Trophoblast cell (in vitro differentiated cells and primary cell): ENCODE measurements around the gene AOPEP.

ENCODE experiments used
- DNase-seq, 2 donors: peaks; one replicate each; pipeline ENCODE4 v3.0.0-alpha.2; 2016
- H2AFZ ChIP-seq: 2 replicates; pipeline ENCODE4 v1.6.1; 2013; ENCODE audit warnings: low read length, moderate library complexity, mild to moderate bottlenecking; ENCODE audit not compliant: insufficient read depth, poor library complexity
- H2AK5ac ChIP-seq: 2 replicates; pipeline ENCODE4 v1.6.1; 2013; ENCODE audit warnings: mild to moderate bottlenecking, low read length
- H2BK120ac ChIP-seq: 2 replicates; pipeline ENCODE4 v1.6.1; 2013; ENCODE audit warnings: low read length, mild to moderate bottlenecking, moderate library complexity; ENCODE audit not compliant: insufficient read depth, poor library complexity
- H2BK12ac ChIP-seq: 2 replicates; pipeline ENCODE4 v1.6.1; 2013; ENCODE audit warnings: mild to moderate bottlenecking, low read length, moderate library complexity
- H2BK5ac ChIP-seq: 2 replicates; pipeline ENCODE4 v1.6.1; 2013; ENCODE audit warnings: low read length, low read depth, moderate library complexity, mild to moderate bottlenecking; ENCODE audit not compliant: poor library complexity
- H3K14ac ChIP-seq: 2 replicates; pipeline ENCODE4 v1.6.1; 2013; ENCODE audit warnings: mild to moderate bottlenecking, low read length
- H3K18ac ChIP-seq: 2 replicates; pipeline ENCODE4 v1.6.1; 2013; ENCODE audit warnings: mild to moderate bottlenecking, low read length
- H3K23ac ChIP-seq: 2 replicates; pipeline ENCODE4 v1.6.1; 2013; ENCODE audit warnings: low read length
- H3K27ac ChIP-seq: 2 replicates; pipeline ENCODE4 v1.5.1; 2013; ENCODE audit warnings: low read depth, mild to moderate bottlenecking, inconsistent platforms, low read length, moderate library complexity
- H3K27me3 ChIP-seq: 2 replicates; pipeline ENCODE4 v1.6.1; 2013; ENCODE audit warnings: inconsistent platforms, mild to moderate bottlenecking, low read length, moderate library complexity; ENCODE audit not compliant: insufficient read depth
- H3K36me3 ChIP-seq, 2 experiments: 1 replicate in 1 of 2; 2 replicates in 1 of 2; pipeline ENCODE4 v1.6.1; 2013; ENCODE audit warnings: low read length in 2 of 2, mild to moderate bottlenecking in 2 of 2, moderate library complexity in 1 of 2; ENCODE audit not compliant: insufficient read depth in 2 of 2, control insufficient read depth in 1 of 2
- H3K4ac ChIP-seq: 2 replicates; pipeline ENCODE4 v1.6.1; 2013; ENCODE audit warnings: low read depth, mild to moderate bottlenecking, low read length, moderate library complexity
- H3K4me1 ChIP-seq, 2 experiments: 1 replicate in 1 of 2; 2 replicates in 1 of 2; pipeline ENCODE4 v1.6.1; 2013; ENCODE audit warnings: low read length in 2 of 2, mild to moderate bottlenecking in 2 of 2, moderate library complexity in 1 of 2; ENCODE audit not compliant: insufficient read depth in 2 of 2, control insufficient read depth in 1 of 2
- H3K4me2 ChIP-seq: 2 replicates; pipeline ENCODE4 v1.6.1; 2013; ENCODE audit warnings: inconsistent platforms, mild to moderate bottlenecking, low read length, moderate library complexity
- H3K4me3 ChIP-seq: 2 replicates; pipeline ENCODE4 v1.5.1; 2013; ENCODE audit warnings: mild to moderate bottlenecking, low read depth, low read length, inconsistent platforms
- H3K79me1 ChIP-seq: one replicate; pipeline ENCODE4 v1.6.1; 2013; ENCODE audit warnings: low read length
- H3K79me2 ChIP-seq: 2 replicates; pipeline ENCODE4 v1.6.1; 2013; ENCODE audit warnings: low read length, mild to moderate bottlenecking; ENCODE audit not compliant: control insufficient read depth, insufficient read depth, poor library complexity
- H3K9ac ChIP-seq: 2 replicates; pipeline ENCODE4 v1.6.1; 2013; ENCODE audit warnings: mild to moderate bottlenecking, low read length
- H3K9me3 ChIP-seq: 2 replicates; pipeline ENCODE4 v1.6.1; 2013; ENCODE audit warnings: low read depth, mild to moderate bottlenecking, control low read depth, inconsistent platforms, low read length; ENCODE audit not compliant: insufficient read depth
- H4K12ac ChIP-seq: 2 replicates; pipeline ENCODE4 v1.6.1; 2013; ENCODE audit warnings: low read depth, mild to moderate bottlenecking, low read length, moderate library complexity
- H4K8ac ChIP-seq: 2 replicates; pipeline ENCODE4 v1.6.1; 2013; ENCODE audit warnings: low read depth, mild to moderate bottlenecking, low read length, moderate library complexity
- H4K91ac ChIP-seq: one replicate; pipeline ENCODE4 v1.6.1; 2013; ENCODE audit warnings: low read depth, mild to moderate bottlenecking, low read length, moderate library complexity
- WGBS: extraction: QIAGEN DNeasy Blood & Tissue Kit; methylation state at CpG from one replicate; pipeline ENCODE4 v1.1.7; 2013; ENCODE audit warnings: missing lambda C conversion rate; ENCODE audit not compliant: insufficient read length, insufficient coverage; ENCODE audit errors: extremely low coverage; 5-methylcytosine and 5-hydroxymethylcytosine counted together

AOPEP gene

DNA sequence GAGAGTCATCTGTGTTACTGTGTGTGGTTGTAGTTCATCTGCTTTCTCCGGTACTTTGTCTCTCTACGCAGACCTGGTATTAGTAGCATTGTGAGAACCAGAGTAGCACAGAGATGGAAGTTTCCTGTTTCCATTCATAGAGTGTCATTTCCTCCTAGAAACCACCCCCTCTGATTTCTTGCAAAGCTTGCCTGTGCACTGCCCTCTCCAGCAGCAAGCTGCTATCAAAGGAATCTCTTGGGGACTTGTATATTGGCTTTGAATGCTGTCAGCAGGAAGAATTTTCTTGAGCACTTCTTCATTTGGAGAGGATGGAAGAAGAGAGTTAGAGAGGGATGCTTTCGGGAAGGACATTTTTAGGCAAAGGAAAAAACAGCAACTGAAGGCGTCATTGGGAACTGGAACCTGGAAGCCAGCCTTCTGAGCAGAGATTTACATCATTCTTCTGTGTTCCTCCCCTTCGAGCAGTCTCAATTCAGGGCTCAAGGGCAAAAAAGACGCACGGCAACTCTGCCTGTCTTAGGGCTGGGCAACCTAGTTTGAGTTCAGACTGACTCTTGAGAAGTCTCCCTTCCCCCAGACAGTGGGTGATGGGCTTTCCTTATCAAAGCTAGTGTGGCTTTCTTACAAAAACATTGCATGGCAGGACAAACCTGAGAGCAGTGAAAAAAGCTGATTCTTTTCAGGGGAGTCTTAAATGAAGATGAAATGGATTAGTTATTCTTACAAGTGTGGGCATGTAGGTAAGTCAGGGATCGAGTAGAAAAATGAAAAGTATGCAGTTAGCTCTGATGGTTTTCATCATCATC, 226.3 kb downstream of the AOPEP start:
- H3K18ac ChIP-seq = no peak overlapping the region
- H3K9ac ChIP-seq = no peak overlapping the region
- no peak overlapping the region for H2BK12ac ChIP-seq
- H3K79me1 ChIP-seq = peaks cover 1% of the 10 kb centered on the region
- H3K27ac ChIP-seq = peak overlapping the region; percentile 6
- H3K4me3 ChIP-seq = no peak overlapping the region
- H3K27me3 ChIP-seq = no peaks in the 10 kb centered on the region
- no peak overlapping the region for H2BK120ac ChIP-seq
- WGBS = no CpG with 5 or more reads among the region's 8 CpGs
- H3K79me2 ChIP-seq = no peaks in the 10 kb centered on the region
- no peak overlapping the region for H3K4ac ChIP-seq
- H3K4me2 ChIP-seq = no peak overlapping the region
- no peak overlapping the region for H3K14ac ChIP-seq
- H2AFZ ChIP-seq = no peak overlapping the region
- H3K36me3 ChIP-seq = no peaks in the 10 kb centered on the region
- peaks cover 17 to 20% of the 10 kb centered on the region in 2 experiments for H3K4me1 ChIP-seq
- no peak overlapping the region for H3K23ac ChIP-seq
- H2BK5ac ChIP-seq = no peak overlapping the region
- no peak for DNase-seq
- no peak overlapping the region for H4K12ac ChIP-seq
- H4K8ac ChIP-seq = no peak overlapping the region
- H3K9me3 ChIP-seq = no peaks in the 10 kb centered on the region
- no peak overlapping the region for H4K91ac ChIP-seq
- H2AK5ac ChIP-seq = no peak overlapping the region

DNA sequence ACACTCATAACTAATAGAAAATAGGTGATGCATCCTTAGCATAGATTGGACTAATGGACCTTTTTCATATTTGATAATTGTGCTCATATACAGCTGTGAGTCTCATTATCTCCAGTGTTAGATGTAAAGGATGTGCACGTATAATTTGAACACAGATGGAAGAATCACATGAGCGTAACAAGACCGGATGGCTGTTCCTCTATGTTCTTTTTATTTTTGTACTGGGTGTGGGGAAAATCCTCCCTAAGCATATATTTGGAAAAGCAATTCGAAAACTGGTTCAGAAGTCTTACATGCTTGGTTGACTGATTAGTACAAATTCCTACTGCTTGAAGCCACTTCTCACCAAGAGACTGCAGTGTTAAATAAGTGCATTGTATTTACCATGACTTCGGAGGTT, 230.2 kb downstream of the AOPEP start:
- WGBS = no CpG with 5 or more reads among the region's 5 CpGs

DNA sequence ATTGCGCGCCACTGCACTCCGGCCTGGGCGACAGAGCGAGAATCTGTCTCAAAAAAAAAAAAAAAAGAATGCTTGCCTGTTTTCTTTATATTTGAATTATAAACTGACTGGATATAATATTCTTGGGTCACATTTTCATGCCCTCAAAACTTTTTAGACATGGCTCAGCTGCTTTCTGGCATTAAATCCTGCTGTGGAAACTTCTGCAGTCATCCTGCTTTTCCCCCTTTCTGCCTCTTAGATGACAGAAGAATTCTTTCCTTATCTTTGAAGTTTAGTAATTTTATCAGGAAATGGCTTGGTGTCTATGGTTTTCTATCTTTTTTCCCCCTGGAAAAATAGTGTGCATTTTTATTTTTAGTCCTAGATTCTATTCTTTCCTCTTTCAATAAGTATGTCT, 234.5 kb downstream of the AOPEP start:
- Histone ChIP-seq H4K91ac (no peak overlapping the region), H4K12ac (no peak overlapping the region), H2BK120ac (no peak overlapping the region), H3K18ac (no peak overlapping the region), H3K27me3 (no peaks in the 10 kb centered on the region), H3K9me3 (no peaks in the 10 kb centered on the region), H4K8ac (no peak overlapping the region), H3K79me2 (no peaks in the 10 kb centered on the region), H3K27ac (no peak overlapping the region), H2AFZ (no peak overlapping the region), H3K4ac (no peak overlapping the region), H2AK5ac (no peak overlapping the region), H2BK12ac (no peak overlapping the region), H3K14ac (no peak overlapping the region), H3K4me1 (no peaks in the 10 kb centered on the region), H3K36me3 (no peaks in the 10 kb centered on the region), H3K79me1 (no peaks in the 10 kb centered on the region), H3K4me2 (no peak overlapping the region), H3K9ac (no peak overlapping the region), H3K23ac (no peak overlapping the region), H2BK5ac (no peak overlapping the region), H3K4me3 (no peak overlapping the region)
- WGBS = no CpG with 5 or more reads among the region's 5 CpGs
- no peak for DNase-seq

More for the DNA sequence above, 230.2 kb downstream of the AOPEP start:
- Histone ChIP-seq H2BK120ac (no peak overlapping the region), H3K4me1 (peaks cover 8% of the 10 kb centered on the region in 2 experiments), H3K4ac (no peak overlapping the region), H3K23ac (no peak overlapping the region), H3K14ac (no peak overlapping the region), H4K91ac (no peak overlapping the region), H3K9me3 (no peaks in the 10 kb centered on the region), H3K27ac (no peak overlapping the region), H3K27me3 (no peaks in the 10 kb centered on the region), H3K4me3 (no peak overlapping the region), H3K79me2 (no peaks in the 10 kb centered on the region), H4K8ac (no peak overlapping the region), H3K18ac (no peak overlapping the region), H3K4me2 (no peak overlapping the region), H2AFZ (no peak overlapping the region), H2AK5ac (no peak overlapping the region), H4K12ac (no peak overlapping the region), H3K36me3 (no peaks in the 10 kb centered on the region), H2BK5ac (no peak overlapping the region), H3K79me1 (peaks cover 1% of the 10 kb centered on the region), H3K9ac (no peak overlapping the region), H2BK12ac (no peak overlapping the region)
- no peak for DNase-seq

DNA sequence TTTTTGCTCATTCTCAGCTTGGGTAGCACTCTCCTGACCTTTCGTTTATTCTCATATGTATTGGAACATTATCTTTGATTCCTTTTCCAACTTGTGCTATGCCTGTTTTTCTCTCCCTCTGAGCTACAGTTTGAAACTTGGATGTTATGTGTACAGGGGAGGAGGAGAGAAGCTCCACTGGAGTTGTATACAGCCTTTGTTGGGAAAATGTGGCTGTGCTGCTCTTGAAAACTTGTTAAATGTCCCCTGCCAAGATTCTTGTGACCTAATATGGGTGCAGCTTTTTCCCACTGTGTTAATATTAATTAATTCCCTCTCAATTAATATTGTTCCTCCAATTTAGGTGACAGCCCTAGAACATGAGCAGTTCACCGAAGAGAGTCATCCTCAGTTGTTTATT, 235.4 kb downstream of the AOPEP start:
- Histone ChIP-seq H3K18ac (no peak overlapping the region), H3K23ac (no peak overlapping the region), H3K9me3 (no peaks in the 10 kb centered on the region), H3K27ac (no peak overlapping the region), H3K14ac (no peak overlapping the region), H3K4me2 (no peak overlapping the region), H2AK5ac (no peak overlapping the region), H3K36me3 (no peaks in the 10 kb centered on the region), H4K12ac (no peak overlapping the region), H3K79me1 (no peaks in the 10 kb centered on the region), H2BK120ac (no peak overlapping the region), H3K4me3 (no peak overlapping the region), H3K79me2 (no peaks in the 10 kb centered on the region), H3K4me1 (no peaks in the 10 kb centered on the region), H3K27me3 (no peaks in the 10 kb centered on the region), H2AFZ (no peak overlapping the region), H3K9ac (no peak overlapping the region), H4K91ac (no peak overlapping the region), H2BK12ac (no peak overlapping the region), H3K4ac (no peak overlapping the region), H4K8ac (no peak overlapping the region), H2BK5ac (no peak overlapping the region)
- no CpG with 5 or more reads among the region's 2 CpGs for WGBS
- DNase-seq = no peak
